ENCODE measurements around the gene BLOC1S4.

The BLOC1S4 gene

GRCh38 chr4:6673660-6674499, 42.1 kb upstream of the BLOC1S4 start:
- peak overlapping the region; percentile 72 for H3K4me3 ChIP-seq (ENCODE audit: low read depth, low read length)
- DNase-seq = peak; percentile 91
- H3K36me3 ChIP-seq = peaks cover 14% of the 10 kb centered on the region
- TF ChIP-seq CTCF (IDR thresholded peaks at IDR 0.05; ENCODE audit: low read depth, low read length) = no peak
- H3K9me3 ChIP-seq = no peaks in the 10 kb centered on the region
- no peaks in the 10 kb centered on the region for H3K4me1 ChIP-seq
- H3K27me3 ChIP-seq = no peaks in the 10 kb centered on the region

GRCh38 chr4:6674500-6675149, 41.3 kb upstream of the BLOC1S4 start:
- Histone ChIP-seq H3K4me1 (no peaks in the 10 kb centered on the region), H3K9me3 (no peaks in the 10 kb centered on the region), H3K4me3 (ENCODE audit: low read depth, low read length) (peak overlapping the region; percentile 72), H3K36me3 (peaks cover 14% of the 10 kb centered on the region), H3K27me3 (no peaks in the 10 kb centered on the region)
- TF ChIP-seq CTCF (IDR thresholded peaks at IDR 0.05; ENCODE audit: low read depth, low read length) = peak; percentile 58
- no peak for DNase-seq

- no peak overlapping the region for H3K4me3 ChIP-seq (ENCODE audit: low read depth, low read length)
- no peaks in the 10 kb centered on the region for H3K9me3 ChIP-seq
- TF ChIP-seq CTCF (IDR thresholded peaks at IDR 0.05; ENCODE audit: low read depth, low read length) = no peak
- DNase-seq = no peak
- no peaks in the 10 kb centered on the region for H3K4me1 ChIP-seq
- peaks cover 14% of the 10 kb centered on the region for H3K36me3 ChIP-seq
- no peaks in the 10 kb centered on the region for H3K27me3 ChIP-seq
Observed at GRCh38 chr4:6676722-6677558, 39.0 kb upstream of the BLOC1S4 start.

GRCh38 chr4:6680372-6681034, 35.5 kb upstream of the BLOC1S4 start:
- Histone ChIP-seq H3K4me3 (ENCODE audit: low read depth, low read length) (no peak overlapping the region), H3K27me3 (no peaks in the 10 kb centered on the region), H3K4me1 (no peaks in the 10 kb centered on the region), H3K36me3 (peaks cover 11% of the 10 kb centered on the region), H3K9me3 (no peaks in the 10 kb centered on the region)
- DNase-seq = no peak
- TF ChIP-seq CTCF (IDR thresholded peaks at IDR 0.05; ENCODE audit: low read depth, low read length) = peak; percentile 40

- H3K27me3 ChIP-seq = no peaks in the 10 kb centered on the region
- peaks cover 4% of the 10 kb centered on the region for H3K36me3 ChIP-seq
- H3K9me3 ChIP-seq = no peaks in the 10 kb centered on the region
- no peaks in the 10 kb centered on the region for H3K4me1 ChIP-seq
- no peak for TF ChIP-seq CTCF (IDR thresholded peaks at IDR 0.05; ENCODE audit: low read depth, low read length)
- H3K4me3 ChIP-seq (ENCODE audit: low read depth, low read length) = no peak overlapping the region
- DNase-seq = no peak
Observed at GRCh38 chr4:6681191-6681590, 34.8 kb upstream of the BLOC1S4 start.

Data from BE2C (cell line).